OCI-LY1 (cell line): ENCODE measurements around the gene CCND3.

Experiments
- H2AFZ ChIP-seq: fragments of 200-600 bp; sonication (generic), shearing (Covaris generic); 2 replicates; pipeline ENCODE4 v1.6.0; 2014; ENCODE audit warnings: antibody characterized with exemption, mild to moderate bottlenecking, low read length
- H3F3A ChIP-seq: fragments of 200-600 bp; sonication (generic), shearing (Covaris generic); 2 replicates; pipeline ENCODE4 v1.6.0; 2014; ENCODE audit warnings: mild to moderate bottlenecking, antibody characterized with exemption, low read length, moderate library complexity; ENCODE audit not compliant: insufficient read depth
- H3K27ac ChIP-seq: fragments of 200-600 bp; sonication (generic); 2 replicates; pipeline ENCODE4 v1.5.1; 2014; ENCODE audit warnings: low read length, mixed run types, mild to moderate bottlenecking, low read depth; ENCODE audit not compliant: poor library complexity, severe bottlenecking
- H3K27me3 ChIP-seq: fragments of 200-600 bp; sonication (generic); 2 replicates; pipeline ENCODE4 v1.6.0; 2014; ENCODE audit warnings: antibody characterized with exemption, mild to moderate bottlenecking, low read length, moderate library complexity; ENCODE audit not compliant: insufficient read depth
- H3K36me3 ChIP-seq: fragments of 200-600 bp; sonication (generic); 2 replicates; pipeline ENCODE4 v1.6.1; 2014; ENCODE audit warnings: mild to moderate bottlenecking, antibody characterized with exemption, low read length, moderate library complexity, mixed read lengths; ENCODE audit not compliant: insufficient read depth
- H3K4me1 ChIP-seq: fragments of 200-600 bp; sonication (generic); 2 replicates; pipeline ENCODE4 v1.5.1; 2014; ENCODE audit warnings: mild to moderate bottlenecking, low read length, moderate library complexity; ENCODE audit not compliant: insufficient read depth, severe bottlenecking
- H3K4me2 ChIP-seq: fragments of 200-600 bp; sonication (generic), shearing (Covaris generic); 2 replicates; pipeline ENCODE4 v1.6.1; 2014; ENCODE audit warnings: low read length
- H3K4me3 ChIP-seq: fragments of 200-600 bp; sonication (generic); 2 replicates; pipeline ENCODE4 v1.5.1; 2014; ENCODE audit warnings: low read length, low read depth, mild to moderate bottlenecking, mixed read lengths; ENCODE audit not compliant: poor library complexity, severe bottlenecking
- H3K79me2 ChIP-seq: fragments of 200-600 bp; shearing (Covaris generic); 2 replicates; pipeline ENCODE4 v1.6.1; 2016; ENCODE audit warnings: mixed run types, low read length, mixed read lengths; ENCODE audit not compliant: insufficient read depth
- H3K9ac ChIP-seq: fragments of 200-600 bp; sonication (generic), shearing (Covaris generic); 2 replicates; pipeline ENCODE4 v1.6.1; 2014; ENCODE audit warnings: mild to moderate bottlenecking, low read length, mixed read lengths
- H3K9me2 ChIP-seq: fragments of 200-600 bp; sonication (generic), shearing (Covaris generic); 2 replicates; pipeline ENCODE4 v1.6.1; 2014; ENCODE audit warnings: low read depth, mild to moderate bottlenecking, low read length, mixed read lengths
- H3K9me3 ChIP-seq: fragments of 200-600 bp; shearing (Covaris generic); 2 replicates; pipeline ENCODE4 v1.6.1; 2014; ENCODE audit warnings: low read length, mixed read lengths
- H4K20me1 ChIP-seq: fragments of 200-600 bp; sonication (generic), shearing (Covaris generic); 2 replicates; pipeline ENCODE4 v1.6.0; 2016; ENCODE audit warnings: mild to moderate bottlenecking, low read length; ENCODE audit not compliant: insufficient read depth
- EZH2 ChIP-seq: fragments of 200-600 bp; sonication (generic), shearing (Covaris generic); IDR thresholded peaks from 2 replicates; pipeline ENCODE4 v1.8.0; 2017; ENCODE audit warnings: borderline replicate concordance, mixed run types, mild to moderate bottlenecking, antibody characterized with exemption, low read length, moderate library complexity, mixed read lengths
- TF ChIP-seq, protein P1 (sequence below): fragments of 200-600 bp; sonication (generic), shearing (Covaris generic); IDR thresholded peaks from 2 replicates; pipeline ENCODE4 v1.5.1; 2017; ENCODE audit warnings: mild to moderate bottlenecking, antibody characterized with exemption, low read length, moderate library complexity, mixed read lengths

Gene CCND3

DNA sequence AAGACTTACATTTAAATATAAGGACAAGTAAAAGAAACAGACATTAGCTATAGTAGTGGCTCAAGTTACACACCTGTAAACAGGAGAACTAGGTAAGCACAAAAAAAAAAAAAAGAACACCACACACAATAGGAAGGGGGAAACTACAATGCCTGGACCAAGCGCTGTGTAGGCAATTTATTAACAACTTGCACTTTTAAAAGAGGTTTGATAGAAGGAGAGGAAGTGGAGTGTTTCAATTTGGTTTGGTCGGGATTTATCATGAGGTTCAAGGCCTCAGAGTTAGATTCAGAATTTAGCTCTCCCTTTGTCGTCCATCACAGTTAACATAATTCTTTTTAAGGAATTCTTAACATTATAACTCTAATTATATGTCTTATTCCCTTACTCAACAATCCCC is 45.3 kb downstream of the CCND3 start:
- H4K20me1 ChIP-seq: no peaks in the 10 kb centered on the region
- H3K79me2 ChIP-seq: peaks cover 21% of the 10 kb centered on the region
- peak overlapping the region; percentile 86 for H3K4me2 ChIP-seq
- H3F3A ChIP-seq: no peaks in the 10 kb centered on the region
- TF ChIP-seq, protein P1, sequence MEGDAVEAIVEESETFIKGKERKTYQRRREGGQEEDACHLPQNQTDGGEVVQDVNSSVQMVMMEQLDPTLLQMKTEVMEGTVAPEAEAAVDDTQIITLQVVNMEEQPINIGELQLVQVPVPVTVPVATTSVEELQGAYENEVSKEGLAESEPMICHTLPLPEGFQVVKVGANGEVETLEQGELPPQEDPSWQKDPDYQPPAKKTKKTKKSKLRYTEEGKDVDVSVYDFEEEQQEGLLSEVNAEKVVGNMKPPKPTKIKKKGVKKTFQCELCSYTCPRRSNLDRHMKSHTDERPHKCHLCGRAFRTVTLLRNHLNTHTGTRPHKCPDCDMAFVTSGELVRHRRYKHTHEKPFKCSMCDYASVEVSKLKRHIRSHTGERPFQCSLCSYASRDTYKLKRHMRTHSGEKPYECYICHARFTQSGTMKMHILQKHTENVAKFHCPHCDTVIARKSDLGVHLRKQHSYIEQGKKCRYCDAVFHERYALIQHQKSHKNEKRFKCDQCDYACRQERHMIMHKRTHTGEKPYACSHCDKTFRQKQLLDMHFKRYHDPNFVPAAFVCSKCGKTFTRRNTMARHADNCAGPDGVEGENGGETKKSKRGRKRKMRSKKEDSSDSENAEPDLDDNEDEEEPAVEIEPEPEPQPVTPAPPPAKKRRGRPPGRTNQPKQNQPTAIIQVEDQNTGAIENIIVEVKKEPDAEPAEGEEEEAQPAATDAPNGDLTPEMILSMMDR: no peak
- TF ChIP-seq EZH2: no peak
- H2AFZ ChIP-seq: no peak overlapping the region
- peak overlapping the region; percentile 90 for H3K4me3 ChIP-seq
- no peaks in the 10 kb centered on the region for H3K9me3 ChIP-seq
- peak overlapping the region; percentile 77 for H3K9ac ChIP-seq
- no peaks in the 10 kb centered on the region for H3K27me3 ChIP-seq
- peaks cover 44% of the 10 kb centered on the region for H3K4me1 ChIP-seq
- peak overlapping the region; percentile 94 for H3K27ac ChIP-seq
- H3K9me2 ChIP-seq: no peaks in the 10 kb centered on the region
- H3K36me3 ChIP-seq: peaks cover 4% of the 10 kb centered on the region; the same call in 1 of the 2 replicates

DNA sequence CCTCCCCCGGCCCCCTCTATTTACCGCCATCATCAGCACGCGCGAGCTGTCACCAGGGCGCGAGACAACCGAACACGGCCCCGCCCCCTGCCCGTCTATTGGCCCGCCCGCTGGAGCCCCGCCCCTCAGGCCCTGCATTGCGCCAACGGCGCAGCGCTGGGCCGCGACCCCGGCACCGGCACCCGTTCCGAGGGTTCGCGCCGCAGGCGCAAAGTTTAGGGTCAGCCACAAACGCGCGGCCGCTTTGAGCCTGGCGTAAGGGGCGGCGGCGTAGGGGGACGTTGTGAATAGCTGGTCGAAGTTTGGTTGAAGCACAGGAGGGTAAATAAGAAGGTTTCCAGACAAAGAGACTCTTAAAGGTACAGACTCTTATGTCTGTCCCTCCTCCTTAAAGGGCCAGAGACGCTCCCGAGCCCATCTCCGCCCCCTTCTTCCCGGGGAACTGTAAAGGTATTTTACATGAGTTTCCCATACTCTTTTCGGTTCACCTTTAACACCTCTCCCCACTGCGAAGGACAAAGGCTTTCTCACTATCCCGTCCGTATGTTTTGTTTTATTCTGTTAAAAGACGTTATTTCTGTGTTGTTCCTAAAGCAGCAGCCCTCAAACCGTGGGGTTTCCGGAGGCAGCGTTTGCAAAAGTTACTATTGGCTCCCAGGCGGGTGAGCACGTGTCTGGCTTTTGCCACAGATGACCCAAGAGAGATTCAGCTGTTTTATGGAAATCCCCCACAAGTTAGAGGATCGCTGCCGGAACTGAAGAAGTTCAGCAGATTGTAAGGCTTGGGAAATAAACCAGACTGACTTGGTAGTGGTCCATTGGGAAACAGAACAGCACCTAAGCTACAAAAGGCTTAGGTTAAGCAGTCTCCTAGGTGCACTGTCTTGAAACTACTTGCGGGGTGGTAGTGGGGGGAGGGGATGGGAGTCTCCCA is 46.0 kb downstream of the CCND3 start, which contains the start of gene USP49:
USP49 (minus strand) TSS at position 76 of the 934 bp plus-strand sequence. CDS start 88,392 bp downstream, outside the sequence.
- H2AFZ ChIP-seq: peak within 1 kb of the TSS; percentile 77
- H3K4me2 ChIP-seq: peak within 1 kb of the TSS; percentile 86
- no peaks in the 10 kb centered on the region for H4K20me1 ChIP-seq
- peak within 1 kb of the TSS; percentile 90 for H3K4me3 ChIP-seq
- H3K9me2 ChIP-seq: no peaks in the 10 kb centered on the region
- no peaks in the 10 kb centered on the region for H3K27me3 ChIP-seq
- peaks cover 7% of the 10 kb centered on the region; the same call in 1 of the 2 replicates for H3K36me3 ChIP-seq
- H3F3A ChIP-seq: no peaks in the 10 kb centered on the region
- peak within 1 kb of the TSS; percentile 95 for H3K9ac ChIP-seq
- peak within 1 kb of the TSS; percentile 94 for H3K27ac ChIP-seq
- H3K79me2 ChIP-seq: peaks cover 28% of the 10 kb centered on the region
- peaks cover 44% of the 10 kb centered on the region for H3K4me1 ChIP-seq
- TF ChIP-seq, protein P1: no peak
- no peak for TF ChIP-seq EZH2
- no peaks in the 10 kb centered on the region for H3K9me3 ChIP-seq

DNA sequence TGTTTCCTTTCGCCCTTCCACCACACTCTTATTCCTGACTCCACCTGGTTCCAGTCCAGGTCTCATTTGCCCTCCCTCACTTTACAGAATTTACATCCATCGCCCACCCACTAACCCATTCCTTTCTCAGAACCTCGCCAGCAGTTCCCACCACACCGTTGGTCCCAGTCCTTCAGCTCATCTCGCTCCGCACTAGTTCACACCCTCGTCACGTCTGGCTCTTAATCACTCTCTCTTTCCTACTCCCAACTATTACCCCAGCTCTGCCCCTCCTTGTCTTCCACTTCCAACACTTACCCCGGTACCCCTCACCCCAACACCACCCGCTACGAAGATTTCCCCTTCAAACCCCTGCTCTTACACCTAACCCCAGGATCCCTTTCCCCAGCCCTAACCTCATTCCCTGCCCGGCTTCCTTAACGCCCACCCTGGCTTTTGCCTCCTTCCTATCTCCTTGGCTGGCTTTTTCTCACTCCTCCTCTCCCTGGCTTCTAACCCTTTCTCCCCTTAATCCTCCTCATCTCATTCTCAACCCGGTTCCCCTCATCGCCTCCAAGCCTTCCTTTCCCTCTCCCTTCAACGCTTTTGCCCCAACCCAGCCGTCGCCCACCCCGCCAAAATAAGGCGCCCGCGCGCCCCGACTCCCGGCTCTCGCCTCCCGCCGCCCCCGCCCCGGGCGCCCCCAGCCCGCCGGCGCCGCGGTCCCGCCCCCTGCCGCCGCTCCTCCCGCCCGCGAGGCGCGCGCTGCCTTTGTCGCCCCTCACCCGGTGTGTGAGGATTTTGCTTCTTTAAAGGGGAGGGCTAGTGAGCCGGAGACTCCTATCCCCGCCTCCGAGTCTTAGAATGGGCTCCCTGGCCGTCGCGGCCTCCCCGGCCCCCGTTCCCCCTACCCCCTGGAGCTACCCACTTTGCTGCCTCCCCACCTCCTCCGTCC is 47.0 kb downstream of the CCND3 start:
- Histone ChIP-seq H3K4me2 (peak overlapping the region; percentile 86), H3K4me1 (peaks cover 44% of the 10 kb centered on the region), H3K27me3 (no peaks in the 10 kb centered on the region), H3K9ac (peak overlapping the region; percentile 95), H3F3A (no peaks in the 10 kb centered on the region), H2AFZ (no peak overlapping the region), H3K27ac (peak overlapping the region; percentile 40), H4K20me1 (no peaks in the 10 kb centered on the region), H3K9me2 (no peaks in the 10 kb centered on the region), H3K79me2 (peaks cover 30% of the 10 kb centered on the region), H3K4me3 (peak overlapping the region; percentile 90), H3K9me3 (no peaks in the 10 kb centered on the region), H3K36me3 (peaks cover 7% of the 10 kb centered on the region; the same call in 1 of the 2 replicates)
- no peak for TF ChIP-seq EZH2
- TF ChIP-seq, protein P1: no peak
